TTC549 (cell line): ENCODE measurements around the gene BLMH.

ENCODE experiments used
- FAIRE-seq: peaks from 2 replicates; lab custom pipeline; 2012; peaks lifted over from hg19 to GRCh38; lab: Jason Lieb, UNC

The BLMH gene

GRCh38 chr17:30200106-30200505, 91.6 kb downstream of the BLMH start:
- FAIRE-seq: no peak

GRCh38 chr17:30199600-30199999, 92.1 kb downstream of the BLMH start:
- FAIRE-seq: no peak
